SK-N-MC (cell line): Measurements from ENCODE around the gene OBSCN.

Experiments used
- EZH2 ChIP-seq: fragments of 200-600 bp; sonication (generic); IDR thresholded peaks from one replicate; pipeline ENCODE4 v1.6.1; 2017; ENCODE audit warnings: antibody characterized with exemption
- FOXP2 ChIP-seq: optimal IDR thresholded peaks from 2 replicates; pipeline ENCODE3; 2011; ENCODE audit warnings: mild to moderate bottlenecking, moderate library complexity; ENCODE audit not compliant: insufficient read depth; ENCODE audit errors: extremely low read length, control extremely low read depth
- POLR2AphosphoS5 ChIP-seq: IDR thresholded peaks from 2 replicates; pipeline ENCODE4 v1.6.1; 2012; ENCODE audit warnings: mild to moderate bottlenecking, low read depth, low read length, borderline replicate concordance

DNA sequence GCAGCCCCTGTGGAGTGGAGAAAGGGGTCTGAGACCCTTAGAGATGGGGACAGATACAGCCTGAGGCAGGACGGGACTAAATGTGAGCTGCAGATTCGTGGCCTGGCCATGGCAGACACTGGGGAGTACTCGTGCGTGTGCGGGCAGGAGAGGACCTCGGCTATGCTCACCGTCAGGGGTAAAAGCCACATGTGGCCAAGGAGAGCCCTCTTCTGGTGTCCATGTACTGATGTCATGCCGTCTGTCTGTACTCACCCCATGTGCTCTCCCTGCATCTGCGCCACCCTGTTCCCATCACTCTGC is 84.7 kb downstream of the OBSCN start:
- TF ChIP-seq POLR2AphosphoS5: no peak
- no peak for TF ChIP-seq FOXP2
- TF ChIP-seq EZH2: no peak
